ENCODE measurements around the gene ITIH2.

ITIH2 gene

DNA sequence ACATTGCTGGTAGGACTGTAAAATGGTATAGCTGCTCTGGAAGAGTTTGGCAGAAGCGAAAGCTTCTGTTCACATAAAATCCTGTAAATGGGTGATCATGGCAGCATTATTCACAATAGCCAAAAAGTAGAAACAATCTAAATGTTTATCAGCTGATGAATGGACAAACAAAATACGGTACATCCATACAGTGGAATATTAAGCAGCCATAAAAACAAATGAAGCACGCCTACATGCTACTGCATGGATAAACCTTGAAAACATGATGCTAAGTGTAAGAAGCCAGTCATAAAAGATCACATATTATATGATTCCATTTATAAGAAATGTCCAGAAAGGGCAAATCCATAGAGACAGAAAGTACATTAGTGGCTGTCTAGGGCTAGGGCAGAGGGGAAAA, 52.0 kb downstream of the ITIH2 start:
- no peak for DNase-seq (ENCODE audit: low read depth)
- TF ChIP-seq, protein P1, sequence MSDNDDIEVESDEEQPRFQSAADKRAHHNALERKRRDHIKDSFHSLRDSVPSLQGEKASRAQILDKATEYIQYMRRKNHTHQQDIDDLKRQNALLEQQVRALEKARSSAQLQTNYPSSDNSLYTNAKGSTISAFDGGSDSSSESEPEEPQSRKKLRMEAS (IDR thresholded peaks at IDR 0.05; ENCODE audit: low read depth, low read length), result no peak
- TF ChIP-seq, protein P2, sequence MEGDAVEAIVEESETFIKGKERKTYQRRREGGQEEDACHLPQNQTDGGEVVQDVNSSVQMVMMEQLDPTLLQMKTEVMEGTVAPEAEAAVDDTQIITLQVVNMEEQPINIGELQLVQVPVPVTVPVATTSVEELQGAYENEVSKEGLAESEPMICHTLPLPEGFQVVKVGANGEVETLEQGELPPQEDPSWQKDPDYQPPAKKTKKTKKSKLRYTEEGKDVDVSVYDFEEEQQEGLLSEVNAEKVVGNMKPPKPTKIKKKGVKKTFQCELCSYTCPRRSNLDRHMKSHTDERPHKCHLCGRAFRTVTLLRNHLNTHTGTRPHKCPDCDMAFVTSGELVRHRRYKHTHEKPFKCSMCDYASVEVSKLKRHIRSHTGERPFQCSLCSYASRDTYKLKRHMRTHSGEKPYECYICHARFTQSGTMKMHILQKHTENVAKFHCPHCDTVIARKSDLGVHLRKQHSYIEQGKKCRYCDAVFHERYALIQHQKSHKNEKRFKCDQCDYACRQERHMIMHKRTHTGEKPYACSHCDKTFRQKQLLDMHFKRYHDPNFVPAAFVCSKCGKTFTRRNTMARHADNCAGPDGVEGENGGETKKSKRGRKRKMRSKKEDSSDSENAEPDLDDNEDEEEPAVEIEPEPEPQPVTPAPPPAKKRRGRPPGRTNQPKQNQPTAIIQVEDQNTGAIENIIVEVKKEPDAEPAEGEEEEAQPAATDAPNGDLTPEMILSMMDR (IDR thresholded peaks at IDR 0.05; ENCODE audit: low read depth, low read length), result no peak
- TF ChIP-seq POLR2A (IDR thresholded peaks at IDR 0.05; ENCODE audit: extremely low read depth, insufficient read length), result no peak
- TF ChIP-seq MYC (IDR thresholded peaks at IDR 0.05; ENCODE audit: low read depth, low read length), result no peak
- H3K4me3 ChIP-seq (ENCODE audit: low read depth, low read length), result no peak overlapping the region

DNA sequence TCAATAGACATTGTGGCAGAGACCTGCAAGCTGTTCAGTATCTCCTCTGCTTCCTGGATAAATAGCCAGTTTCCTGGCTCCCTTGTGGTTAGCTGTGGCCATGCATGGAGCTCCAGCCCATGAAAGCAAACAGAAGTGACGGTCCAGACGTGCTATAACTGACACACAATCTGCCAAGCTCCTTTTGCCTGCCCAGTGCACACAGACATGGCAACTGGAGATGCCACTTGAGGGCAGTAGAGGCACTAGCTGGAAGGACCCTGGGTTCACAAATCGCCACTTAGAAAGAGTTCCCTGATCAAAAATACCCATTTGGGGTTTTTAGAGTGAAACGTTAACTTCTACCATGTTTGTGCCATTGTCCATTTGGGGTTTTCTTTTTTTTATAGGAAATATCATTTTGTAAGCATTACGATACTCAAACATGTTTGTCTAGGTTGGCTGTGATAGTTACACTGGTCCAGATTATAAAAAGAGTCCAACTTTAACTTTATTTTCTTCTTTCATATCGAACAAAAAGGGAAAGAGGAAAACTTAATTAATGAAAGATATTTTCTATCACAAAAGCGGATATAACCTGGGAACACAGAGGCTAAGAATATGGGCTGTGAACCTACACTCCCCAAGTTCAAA, 53.4 kb downstream of the ITIH2 start:
- peak; percentile 39 for DNase-seq (ENCODE audit: low read depth)
- TF ChIP-seq, protein P1 (IDR thresholded peaks at IDR 0.05; ENCODE audit: low read depth, low read length), result no peak
- TF ChIP-seq POLR2A (IDR thresholded peaks at IDR 0.05; ENCODE audit: extremely low read depth, insufficient read length) (no peak), MYC (IDR thresholded peaks at IDR 0.05; ENCODE audit: low read depth, low read length) (no peak)
- TF ChIP-seq, protein P2 (IDR thresholded peaks at IDR 0.05; ENCODE audit: low read depth, low read length), result peak; percentile 58

DNA sequence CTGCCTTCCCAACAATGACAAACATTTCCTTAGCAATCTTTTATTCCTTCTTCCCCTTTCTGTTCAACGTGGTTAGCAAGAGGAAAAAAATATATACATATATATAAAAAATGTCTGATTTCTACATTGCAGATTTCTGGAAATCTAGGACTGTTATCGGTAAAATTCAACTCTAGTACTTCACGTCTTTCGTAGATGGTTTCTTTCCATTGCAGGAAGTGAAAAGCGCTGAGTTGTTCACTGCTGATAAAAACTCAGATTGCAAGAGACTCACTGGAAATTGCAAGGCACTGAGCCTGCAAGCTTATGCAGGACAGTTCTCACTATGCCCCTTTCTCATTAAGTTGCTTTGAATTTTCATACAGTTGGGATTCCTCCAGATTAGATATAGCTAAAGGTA, 60.8 kb downstream of the ITIH2 start:
- no peak for DNase-seq (ENCODE audit: low read depth)
- TF ChIP-seq, protein P1 (IDR thresholded peaks at IDR 0.05; ENCODE audit: low read depth, low read length), result no peak
- TF ChIP-seq POLR2A (IDR thresholded peaks at IDR 0.05; ENCODE audit: extremely low read depth, insufficient read length) (no peak), MYC (IDR thresholded peaks at IDR 0.05; ENCODE audit: low read depth, low read length) (no peak)
- TF ChIP-seq, protein P2 (IDR thresholded peaks at IDR 0.05; ENCODE audit: low read depth, low read length), result no peak
- H3K4me3 ChIP-seq (ENCODE audit: low read depth, low read length), result no peak overlapping the region

More for the DNA sequence above, 53.4 kb downstream of the ITIH2 start:
- H3K4me3 ChIP-seq (ENCODE audit: low read depth, low read length), result no peak overlapping the region

DNA sequence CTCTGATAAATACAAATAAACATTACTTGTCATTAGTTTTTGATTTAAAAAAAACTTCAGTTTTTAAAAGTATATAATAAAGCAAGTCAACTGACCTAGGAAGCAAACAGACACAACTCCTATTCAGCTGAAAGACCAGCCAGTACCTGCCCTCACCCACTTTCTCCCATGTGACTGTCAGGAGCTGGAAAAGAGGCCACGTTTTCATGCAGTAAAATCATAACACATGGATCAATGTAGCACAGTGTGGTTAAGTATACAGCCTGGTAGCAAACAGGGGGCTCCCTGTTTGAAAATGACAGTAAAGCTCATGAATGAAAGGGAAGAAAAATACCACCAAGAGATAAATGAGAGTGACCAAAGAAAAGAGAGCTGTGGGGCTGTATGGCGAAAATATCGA, 63.1 kb downstream of the ITIH2 start:
- H3K4me3 ChIP-seq (ENCODE audit: low read depth, low read length), result no peak overlapping the region
- no peak for DNase-seq (ENCODE audit: low read depth)
- TF ChIP-seq MYC (IDR thresholded peaks at IDR 0.05; ENCODE audit: low read depth, low read length) (no peak), POLR2A (IDR thresholded peaks at IDR 0.05; ENCODE audit: extremely low read depth, insufficient read length) (no peak)
- TF ChIP-seq, protein P1 (IDR thresholded peaks at IDR 0.05; ENCODE audit: low read depth, low read length), result no peak
- TF ChIP-seq, protein P2 (IDR thresholded peaks at IDR 0.05; ENCODE audit: low read depth, low read length), result no peak

DNA sequence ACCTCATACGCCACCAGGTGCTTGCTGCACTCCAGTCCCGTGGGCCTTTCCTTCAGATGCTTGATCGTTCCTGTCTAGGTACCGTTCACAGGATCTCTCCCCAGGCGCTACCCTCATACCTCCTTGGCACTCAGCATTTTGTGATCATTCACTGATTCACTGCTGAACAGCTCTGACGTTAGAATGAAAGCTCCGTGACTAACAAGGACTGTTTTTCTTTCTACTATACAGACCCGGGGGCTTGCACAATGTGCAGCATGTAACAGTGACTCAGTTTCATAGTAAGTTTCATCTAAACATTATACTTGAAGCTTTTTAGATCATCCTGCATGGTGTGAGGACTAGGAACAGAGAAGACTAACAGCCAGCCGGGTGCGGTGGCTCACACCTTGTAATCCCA, 64.1 kb downstream of the ITIH2 start:
- no peak for DNase-seq (ENCODE audit: low read depth)
- TF ChIP-seq, protein P1 (IDR thresholded peaks at IDR 0.05; ENCODE audit: low read depth, low read length), result no peak
- no peak overlapping the region for H3K4me3 ChIP-seq (ENCODE audit: low read depth, low read length)

DNA sequence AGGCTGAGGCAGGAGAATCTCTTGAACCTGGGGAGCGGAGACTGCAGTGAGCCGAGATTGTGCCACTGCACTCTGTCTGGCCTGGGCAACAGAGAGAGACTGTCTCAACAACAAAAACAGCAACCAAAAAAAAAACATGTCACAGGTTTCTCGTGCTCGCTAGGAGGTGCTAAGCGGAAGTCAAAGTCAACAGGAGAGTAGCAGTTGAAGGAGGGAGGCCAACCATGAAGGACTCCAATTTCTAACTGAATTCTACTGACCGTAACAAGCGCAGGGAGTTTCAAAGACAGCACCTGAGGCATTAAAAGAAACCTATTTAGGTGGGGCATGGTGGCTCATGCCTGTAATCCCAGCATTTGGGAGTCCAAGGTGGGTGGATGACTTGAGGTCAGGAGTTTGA, 65.3 kb downstream of the ITIH2 start:
- H3K4me3 ChIP-seq (ENCODE audit: low read depth, low read length), result no peak overlapping the region
- TF ChIP-seq, protein P2 (IDR thresholded peaks at IDR 0.05; ENCODE audit: low read depth, low read length), result no peak
- TF ChIP-seq, protein P1 (IDR thresholded peaks at IDR 0.05; ENCODE audit: low read depth, low read length), result no peak
- DNase-seq (ENCODE audit: low read depth), result no peak
